Measurements from ENCODE around the gene TSPY9. TPM values are rescaled to one million over a fixed set of nuclear protein-coding genes. Genes with fewer than 3 reads are reported as not detected.
"Not testable (repeated sequence)": the region's sequence is repeated elsewhere in the genome, so short reads cannot be mapped to it uniquely, and the experiment has no call there.

The TSPY9 gene, protein sequence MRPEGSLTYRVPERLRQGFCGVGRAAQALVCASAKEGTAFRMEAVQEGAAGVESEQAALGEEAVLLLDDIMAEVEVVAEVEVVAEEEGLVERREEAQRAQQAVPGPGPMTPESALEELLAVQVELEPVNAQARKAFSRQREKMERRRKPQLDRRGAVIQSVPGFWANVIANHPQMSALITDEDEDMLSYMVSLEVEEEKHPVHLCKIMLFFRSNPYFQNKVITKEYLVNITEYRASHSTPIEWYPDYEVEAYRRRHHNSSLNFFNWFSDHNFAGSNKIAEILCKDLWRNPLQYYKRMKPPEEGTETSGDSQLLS
- total RNA-seq = not detected
- long read RNA-seq = 0 reads

DNA sequence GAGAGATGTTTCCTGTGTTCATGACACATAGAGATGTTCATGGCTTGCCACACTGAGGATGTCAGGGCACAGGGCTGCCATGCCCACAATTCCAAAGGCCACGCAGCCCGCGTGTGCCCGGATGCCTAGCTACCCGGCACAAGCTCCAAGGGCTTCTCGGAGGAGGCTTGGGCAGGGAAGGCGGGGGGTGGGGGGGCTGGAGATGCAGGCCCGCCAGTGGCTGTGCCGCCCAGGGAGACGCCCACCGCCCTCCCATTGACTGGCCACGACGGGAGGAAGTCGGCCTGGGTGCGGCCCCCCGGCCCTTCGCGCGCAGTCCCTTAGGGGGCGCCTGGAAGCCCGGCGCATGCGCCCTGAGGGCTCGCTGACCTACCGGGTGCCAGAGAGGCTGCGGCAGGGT, at the start of gene TSPY9:
Gene TSPY9, plus strand, starts transcription at position 301 of the 400 bp plus-strand sequence. Its CDS starts 46 bp downstream, at position 347.
- DNase-seq; intact Hi-C loops (cut with DNase I); ATAC-seq (ENCODE audit: poor library complexity): not testable (repeated sequence)

DNA sequence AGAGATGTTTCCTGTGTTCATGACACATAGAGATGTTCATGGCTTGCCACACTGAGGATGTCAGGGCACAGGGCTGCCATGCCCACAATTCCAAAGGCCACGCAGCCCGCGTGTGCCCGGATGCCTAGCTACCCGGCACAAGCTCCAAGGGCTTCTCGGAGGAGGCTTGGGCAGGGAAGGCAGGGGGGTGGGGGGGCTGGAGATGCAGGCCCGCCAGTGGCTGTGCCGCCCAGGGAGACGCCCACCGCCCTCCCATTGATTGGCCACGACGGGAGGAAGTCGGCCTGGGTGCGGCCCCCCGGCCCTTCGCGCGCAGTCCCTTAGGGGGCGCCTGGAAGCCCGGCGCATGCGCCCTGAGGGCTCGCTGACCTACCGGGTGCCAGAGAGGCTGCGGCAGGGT, 20.4 kb upstream of the TSPY9 start, which contains the start of gene TSPY1:
Gene TSPY1, plus strand, starts transcription at position 301 of the 400 bp plus-strand sequence. Its CDS starts 46 bp downstream, at position 347.
- ATAC-seq (ENCODE audit: poor library complexity); intact Hi-C loops (cut with DNase I); DNase-seq: not testable (repeated sequence)

GRCh38 chrY:9504396-9504795, 17.3 kb downstream of the TSPY9 start:
- ATAC-seq (ENCODE audit: poor library complexity); intact Hi-C loops (cut with DNase I); DNase-seq: not testable (repeated sequence)

GRCh38 chrY:9516287-9516686, 29.2 kb downstream of the TSPY9 start:
- ATAC-seq (ENCODE audit: poor library complexity); intact Hi-C loops (cut with DNase I): not testable (repeated sequence)
- peak; percentile 10 for DNase-seq

- DNase-seq; intact Hi-C loops (cut with DNase I); ATAC-seq (ENCODE audit: poor library complexity): not testable (repeated sequence)
These were observed 40.5 kb downstream of the TSPY9 start, which contains the start of gene TSPY10 for GRCh38 chrY:9527580-9527979. Gene TSPY10 (plus strand): TSS chrY:9527880. CDS start chrY:9527926, 46 bp downstream.

Other genes starting within 250 kb of the TSPY9 start
- gene TSPY4, start 149.8 kb upstream of the TSPY9 start, total RNA-seq = not detected
- gene TSPY8, start 129.5 kb upstream of the TSPY9 start, total RNA-seq = not detected
- not detected for gene TSPY3, start 88.8 kb upstream of the TSPY9 start, total RNA-seq
- not detected for gene TSPY1, start 20.3 kb upstream of the TSPY9 start, total RNA-seq
- gene TSPY10, start 40.6 kb downstream of the TSPY9 start, total RNA-seq = not detected